K562 (cell line): Measurements from ENCODE around the gene MED16. TPM values are rescaled to one million over a fixed set of nuclear protein-coding genes. Genes with fewer than 3 reads are reported as not detected.

ENCODE experiments used
- ATF2 ChIP-seq: sonication (generic); formaldehyde crosslinking; IDR thresholded peaks from 2 replicates; pipeline ENCODE4 v1.8.1; 2022; ENCODE audit warnings: missing genetic modification reagents
- CHCHD3 ChIP-seq: fragments of 250-450 bp; sonication (Bioruptor Pico); IDR thresholded peaks from 2 replicates; pipeline ENCODE4 v2.1.2; 2022; ENCODE audit warnings: mild to moderate bottlenecking
- ELF2 ChIP-seq: fragments of 250-450 bp; sonication (Bioruptor Pico); IDR thresholded peaks from 2 replicates; pipeline ENCODE4 v1.5.0; 2021; ENCODE audit warnings: mild to moderate bottlenecking
- ETV5 ChIP-seq: sonication (generic); formaldehyde crosslinking; IDR thresholded peaks from 2 replicates; pipeline ENCODE4 v1.4.0; 2020; ENCODE audit warnings: low read depth, mild to moderate bottlenecking, missing genetic modification reagents
- FOXP1 ChIP-seq: sonication (generic); formaldehyde crosslinking; IDR thresholded peaks from 2 replicates; pipeline ENCODE4 v1.8.0; 2022; ENCODE audit warnings: mild to moderate bottlenecking, missing genetic modification reagents
- GTF2E2 ChIP-seq: fragments of 200-800 bp; sonication (Bioruptor generic); IDR thresholded peaks from 2 replicates; pipeline ENCODE4 v1.6.1; 2016; ENCODE audit warnings: missing genetic modification characterization, missing compliant biosample characterization
- HLTF ChIP-seq: fragments of 450-650 bp; IDR thresholded peaks from 2 replicates; pipeline ENCODE4 v1.6.1; 2016
- ILK ChIP-seq: fragments of 450-650 bp; IDR thresholded peaks from 2 replicates; pipeline ENCODE4 v1.6.1; 2016; ENCODE audit warnings: missing genetic modification characterization, low read depth, mild to moderate bottlenecking, missing compliant biosample characterization, moderate library complexity, borderline replicate concordance
- MEF2A ChIP-seq: IDR thresholded peaks from 2 replicates; pipeline ENCODE4 v1.6.1; 2011; ENCODE audit warnings: low read depth, mild to moderate bottlenecking, low read length, moderate library complexity; ENCODE audit not compliant: control insufficient read depth
- NBN ChIP-seq: fragments of 450-650 bp; IDR thresholded peaks from 2 replicates; pipeline ENCODE4 v1.6.1; 2016; ENCODE audit warnings: low read depth, mild to moderate bottlenecking
- POLR2B ChIP-seq: fragments of 450-650 bp; IDR thresholded peaks from 2 replicates; pipeline ENCODE4 v1.6.1; 2018; ENCODE audit warnings: low read depth; ENCODE audit not compliant: partially characterized antibody
- RCOR1 ChIP-seq, 2 experiments: IDR thresholded peaks; 2 replicates each; pipeline ENCODE4 v1.6.1; 2012; ENCODE audit warnings: low read depth in 2 of 2, low read length in 2 of 2, borderline replicate concordance in 1 of 2, improper control_type of control experiment in 1 of 2
- RNF2 ChIP-seq: sonication (generic); IDR thresholded peaks from 2 replicates; pipeline ENCODE4 v1.6.1; 2016
- SMAD2 ChIP-seq: fragments of 150-350 bp; IDR thresholded peaks from 2 replicates; pipeline ENCODE4 v1.6.1; 2014; ENCODE audit warnings: low read depth, mild to moderate bottlenecking, low read length
- TCF15 ChIP-seq: fragments of 250-450 bp; sonication (Bioruptor Pico); IDR thresholded peaks from 2 replicates; pipeline ENCODE4 v1.8.0; 2022; ENCODE audit warnings: moderate library complexity, mild to moderate bottlenecking, inconsistent platforms
- TFE3 ChIP-seq: fragments of 450-650 bp; formaldehyde crosslinking; IDR thresholded peaks from 2 replicates; pipeline ENCODE4 v1.4.0; 2020; ENCODE audit warnings: mild to moderate bottlenecking, mixed read lengths
- TGIF2 ChIP-seq: sonication (generic); formaldehyde crosslinking; IDR thresholded peaks from 2 replicates; pipeline ENCODE4 v1.8.1; 2022; ENCODE audit warnings: mild to moderate bottlenecking, missing genetic modification reagents, moderate library complexity
- THAP7 ChIP-seq: fragments of 250-450 bp; sonication (Bioruptor Pico); IDR thresholded peaks from 2 replicates; pipeline ENCODE4 v1.5.0; 2021
- ZC3H4 ChIP-seq: sonication (generic); formaldehyde crosslinking; IDR thresholded peaks from 2 replicates; pipeline ENCODE4 v1.9.0; 2021; ENCODE audit warnings: missing genetic modification reagents, borderline replicate concordance
- ZC3H8 ChIP-seq: fragments of 450-650 bp; IDR thresholded peaks from 2 replicates; pipeline ENCODE4 v1.6.1; 2017
- ZFP1 ChIP-seq: fragments of 450-650 bp; formaldehyde crosslinking; IDR thresholded peaks from 2 replicates; pipeline ENCODE4 v1.4.0; 2020; ENCODE audit warnings: mild to moderate bottlenecking, mixed read lengths
- ZNF3 ChIP-seq: fragments of 250-450 bp; sonication (Bioruptor Pico); IDR thresholded peaks from 2 replicates; pipeline ENCODE4 v1.5.0; 2021; ENCODE audit warnings: mild to moderate bottlenecking, moderate library complexity
- ZNF395 ChIP-seq: fragments of 200-800 bp; sonication (Bioruptor generic); IDR thresholded peaks from 2 replicates; pipeline ENCODE4 v1.6.1; 2017; ENCODE audit warnings: missing genetic modification characterization, missing compliant biosample characterization
- ZNF561 ChIP-seq: fragments of 450-650 bp; formaldehyde crosslinking; conservative IDR thresholded peaks from 2 replicates; pipeline ENCODE4 v1.4.0; 2020; ENCODE audit warnings: mild to moderate bottlenecking, moderate library complexity
- polyA plus RNA-seq, 8 experiments: library from polyadenylated mRNA; depleted of rRNA in 4 of 8; stranded (reverse) in 5 of 8; unstranded in 3 of 8; fragments of >200 nt; fragmentation: Nextera tagmentation in 2 of 8; fragmentation: Illumina TruSeq in 1 of 8; extraction: Ambion mirVana in 2 of 8; extraction: Trizol in 1 of 8; gene quantifications; 2 replicates each; pipeline versions ENCODE4 v1.2.1 to v1.2.3, GENCODE V29; 2011 to 2014; ENCODE audit warnings: inconsistent platforms in 1 of 8, missing spikeins in 1 of 8
- total RNA-seq, 7 experiments: library from RNA; depleted of rRNA in 6 of 7; stranded (reverse); fragments of >200 nt in 6 of 7; fragmentation: Illumina TruSeq in 2 of 7; extraction: Trizol in 2 of 7; gene quantifications; 2 replicates each; pipeline versions ENCODE4 v1.2.1 to v1.2.3, GENCODE V29; 2011 to 2021; ENCODE audit warnings: low replicate concordance in 1 of 7

MED16 gene
- total and polyA plus RNA-seq, 9 of the 15 experiments (the other 6 are each of a cell fraction or from before 2014, with no cell fraction given) = 0.89 to 59.9 (median 8.6) TPM

- TF ChIP-seq TGIF2 (0 out of 2 replicates have a peak, but pooled peaks have one; percentile 51), ILK (tag) (no peak), MEF2A (no peak), GTF2E2 (no peak), ELF2 (CRISPR knock-in tag) (no peak), SMAD2 (no peak), RCOR1 (IDR thresholded peaks at IDR 0.05; ENCODE audit: borderline replicate concordance in 1 of 2, low read depth in 2 of 2, low read length in 2 of 2) (peak in 1 of 2 experiments; percentile 84; a peak in 2 of 4 replicates), ZNF395 (CRISPR knock-in tag) (no peak), FOXP1 (CRISPR knock-in tag) (peak; percentile 85; the same call in 1 of the 2 replicates), POLR2B (no peak), TFE3 (no peak), ZC3H4 (CRISPR knock-in tag) (no peak), ZC3H8 (no peak), ZFP1 (CRISPR knock-in tag) (no peak), ZNF3 (no peak), CHCHD3 (CRISPR knock-in tag) (no peak), TCF15 (CRISPR knock-in tag) (no peak), THAP7 (CRISPR knock-in tag) (no peak), ZNF561 (no peak), HLTF (0 out of 2 replicates have a peak, but pooled peaks have one; percentile 63), RNF2 (peak; percentile 62; the same call in 1 of the 2 replicates), NBN (no peak; the same call in 1 of the 2 replicates), ETV5 (CRISPR knock-in tag) (no peak), ATF2 (CRISPR knock-in tag) (no peak)
Observed at GRCh38 chr19:861756-862580, 31.0 kb downstream of the MED16 start (continued).
